GM21737 (cell line): ENCODE results near the gene GSTA5.
"Not testable (repeated sequence)": the region's sequence is repeated elsewhere in the genome, so short reads cannot be mapped to it uniquely, and the experiment has no call there.

ENCODE experiments used
- ATAC-seq: cut with Tn5 transposase; IDR thresholded peaks from one replicate; pipeline ENCODE4 v1.9.1; 2021; ENCODE audit warnings: mild to moderate bottlenecking, moderate library complexity; ENCODE audit not compliant: unreplicated experiment

GSTA5 gene

GRCh38 chr6:52799272-52799671 lies 41.3 kb downstream of the GSTA5 start:
- not testable (repeated sequence) for ATAC-seq

GRCh38 chr6:52794366-52794765 lies 46.2 kb downstream of the GSTA5 start:
- ATAC-seq, result not testable (repeated sequence)

- ATAC-seq, result no peak
Measured at GRCh38 chr6:52790861-52791260, 49.8 kb downstream of the GSTA5 start.

GRCh38 chr6:52789658-52790057 lies 51.0 kb downstream of the GSTA5 start:
- ATAC-seq, result not testable (repeated sequence)

GRCh38 chr6:52788478-52788877 lies 52.1 kb downstream of the GSTA5 start:
- no peak for ATAC-seq

- no peak for ATAC-seq
Measured at GRCh38 chr6:52787917-52788316, 52.7 kb downstream of the GSTA5 start.

GRCh38 chr6:52786249-52786956 lies 54.2 kb downstream of the GSTA5 start:
- no peak for ATAC-seq

- ATAC-seq, result not testable (repeated sequence)
Measured at GRCh38 chr6:52782696-52783274, 57.8 kb downstream of the GSTA5 start.

- not testable (repeated sequence) for ATAC-seq
Measured at GRCh38 chr6:52782209-52782608, 58.4 kb downstream of the GSTA5 start.
